Astrocyte (in vitro differentiated cells and primary cell): ENCODE data around the gene LUC7L3. TPM values are rescaled to one million over a fixed set of nuclear protein-coding genes. Genes with fewer than 3 reads are reported as not detected.
A peak's percentile ranks its signal among the peaks of the same experiment; 100 is the strongest.

Source experiments
- DNase-seq: peaks from one replicate; pipeline ENCODE4 v3.0.0-alpha.2; 2010; ENCODE audit warnings: low read depth
- FAIRE-seq: peaks from 2 replicates; lab custom pipeline; 2011; peaks lifted over from hg19 to GRCh38; lab: Jason Lieb, UNC
- H2AFZ ChIP-seq: 2 replicates; pipeline ENCODE4 v1.6.0; 2012; ENCODE audit warnings: low read depth, low read length, inconsistent platforms
- H3K27ac ChIP-seq: 2 replicates; pipeline ENCODE4 v1.5.1; 2011; ENCODE audit warnings: low read depth, low read length, inconsistent platforms
- H3K27me3 ChIP-seq: 2 replicates; pipeline ENCODE4 v1.6.0; 2011; ENCODE audit warnings: low read length, inconsistent platforms; ENCODE audit not compliant: insufficient read depth
- H3K36me3 ChIP-seq: 2 replicates; pipeline ENCODE4 v1.5.1; 2011; ENCODE audit warnings: low read length, inconsistent platforms; ENCODE audit not compliant: insufficient read depth
- H3K4me1 ChIP-seq: 2 replicates; pipeline ENCODE4 v1.5.1; 2011; ENCODE audit warnings: low read length, inconsistent platforms; ENCODE audit not compliant: insufficient read depth
- H3K4me2 ChIP-seq: 2 replicates; pipeline ENCODE4 v1.6.0; 2012; ENCODE audit warnings: low read length, inconsistent platforms
- H3K4me3 ChIP-seq: 2 replicates; pipeline ENCODE4 v1.5.1; 2011; ENCODE audit warnings: low read depth, mild to moderate bottlenecking, low read length, inconsistent platforms; ENCODE audit not compliant: insufficient read depth
- H3K79me2 ChIP-seq: 2 replicates; pipeline ENCODE4 v1.6.0; 2012; ENCODE audit warnings: mild to moderate bottlenecking, low read length, inconsistent platforms; ENCODE audit not compliant: insufficient read depth
- H3K9ac ChIP-seq: 2 replicates; pipeline ENCODE4 v1.6.0; 2012; ENCODE audit warnings: mild to moderate bottlenecking, low read length, inconsistent platforms
- H3K9me3 ChIP-seq: 2 replicates; pipeline ENCODE4 v1.5.1; 2012; ENCODE audit warnings: low read depth, mild to moderate bottlenecking, low read length, inconsistent platforms; ENCODE audit not compliant: insufficient read depth
- H4K20me1 ChIP-seq: 2 replicates; pipeline ENCODE4 v1.6.0; 2012; ENCODE audit warnings: low read length, inconsistent platforms; ENCODE audit not compliant: insufficient read depth
- H3K27ac Mint-ChIP-seq: one replicate; pipeline ENCODE4 v1.8.0; 2021; ENCODE audit warnings: mild to moderate bottlenecking, mixed read lengths; ENCODE audit not compliant: unreplicated experiment
- H3K27me3 Mint-ChIP-seq: one replicate; pipeline ENCODE4 v1.8.0; 2021; ENCODE audit warnings: low read depth, mixed read lengths; ENCODE audit not compliant: unreplicated experiment
- H3K36me3 Mint-ChIP-seq: one replicate; pipeline ENCODE4 v1.8.0; 2021; ENCODE audit warnings: low read depth, mixed read lengths; ENCODE audit not compliant: unreplicated experiment
- H3K4me1 Mint-ChIP-seq: one replicate; pipeline ENCODE4 v1.8.0; 2021; ENCODE audit warnings: low read depth, mixed read lengths; ENCODE audit not compliant: unreplicated experiment
- H3K4me3 Mint-ChIP-seq: one replicate; pipeline ENCODE4 v1.8.0; 2021; ENCODE audit warnings: mild to moderate bottlenecking, moderate library complexity, mixed read lengths; ENCODE audit not compliant: unreplicated experiment
- H3K9me3 Mint-ChIP-seq: one replicate; pipeline ENCODE4 v1.8.0; 2021; ENCODE audit warnings: mild to moderate bottlenecking, mixed read lengths; ENCODE audit not compliant: unreplicated experiment
- EZH2 ChIP-seq: IDR thresholded peaks from 2 replicates; pipeline ENCODE4 v1.6.1; 2012; ENCODE audit warnings: mild to moderate bottlenecking, low read length, inconsistent platforms; ENCODE audit not compliant: insufficient read depth
- total RNA-seq: library from RNA; stranded (reverse); gene quantifications from 2 replicates; pipeline ENCODE4 v1.2.1, GENCODE V29; 2021
- TF ChIP-seq, protein P1 (sequence below): IDR thresholded peaks from 2 replicates; pipeline ENCODE4 v1.5.1; 2011; ENCODE audit warnings: low read depth, mild to moderate bottlenecking, inconsistent platforms, low read length, moderate library complexity; ENCODE audit not compliant: insufficient read depth

LUC7L3 gene
- total RNA-seq, 1 donor from 2014 or later: 93.0 TPM

GRCh38 chr17:50693036-50693682 is 26.2 kb upstream of the LUC7L3 start:
- Histone ChIP-seq H3K9me3 (no peaks in the 10 kb centered on the region), H4K20me1 (peaks cover 3% of the 10 kb centered on the region), H3K79me2 (no peaks in the 10 kb centered on the region), H3K4me3 (no peak overlapping the region), H3K27me3 (no peaks in the 10 kb centered on the region), H3K36me3 (peaks cover 34% of the 10 kb centered on the region), H3K4me2 (no peak overlapping the region), H3K27ac (no peak overlapping the region), H3K4me1 (peaks cover 39% of the 10 kb centered on the region), H2AFZ (no peak overlapping the region), H3K9ac (no peak overlapping the region)
- Mint-ChIP-seq H3K9me3 (no peaks in the 10 kb centered on the region), H3K27me3 (no peaks in the 10 kb centered on the region), H3K4me1 (peaks cover 34% of the 10 kb centered on the region), H3K36me3 (peaks cover 7% of the 10 kb centered on the region), H3K27ac (peak overlapping the region; percentile 69), H3K4me3 (no peak overlapping the region)
- no peak for DNase-seq
- TF ChIP-seq, protein P1, sequence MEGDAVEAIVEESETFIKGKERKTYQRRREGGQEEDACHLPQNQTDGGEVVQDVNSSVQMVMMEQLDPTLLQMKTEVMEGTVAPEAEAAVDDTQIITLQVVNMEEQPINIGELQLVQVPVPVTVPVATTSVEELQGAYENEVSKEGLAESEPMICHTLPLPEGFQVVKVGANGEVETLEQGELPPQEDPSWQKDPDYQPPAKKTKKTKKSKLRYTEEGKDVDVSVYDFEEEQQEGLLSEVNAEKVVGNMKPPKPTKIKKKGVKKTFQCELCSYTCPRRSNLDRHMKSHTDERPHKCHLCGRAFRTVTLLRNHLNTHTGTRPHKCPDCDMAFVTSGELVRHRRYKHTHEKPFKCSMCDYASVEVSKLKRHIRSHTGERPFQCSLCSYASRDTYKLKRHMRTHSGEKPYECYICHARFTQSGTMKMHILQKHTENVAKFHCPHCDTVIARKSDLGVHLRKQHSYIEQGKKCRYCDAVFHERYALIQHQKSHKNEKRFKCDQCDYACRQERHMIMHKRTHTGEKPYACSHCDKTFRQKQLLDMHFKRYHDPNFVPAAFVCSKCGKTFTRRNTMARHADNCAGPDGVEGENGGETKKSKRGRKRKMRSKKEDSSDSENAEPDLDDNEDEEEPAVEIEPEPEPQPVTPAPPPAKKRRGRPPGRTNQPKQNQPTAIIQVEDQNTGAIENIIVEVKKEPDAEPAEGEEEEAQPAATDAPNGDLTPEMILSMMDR: no peak
- TF ChIP-seq EZH2: no peak
- FAIRE-seq: no peak

GRCh38 chr17:50696365-50696879 is 23.0 kb upstream of the LUC7L3 start:
- H3K9ac ChIP-seq: no peak overlapping the region
- no peak overlapping the region for H3K4me3 ChIP-seq
- Mint-ChIP-seq H3K36me3 (peaks cover 13% of the 10 kb centered on the region), H3K27ac (no peak overlapping the region), H3K27me3 (no peaks in the 10 kb centered on the region), H3K4me3 (no peak overlapping the region), H3K9me3 (no peaks in the 10 kb centered on the region), H3K4me1 (peaks cover 30% of the 10 kb centered on the region)
- H3K9me3 ChIP-seq: no peaks in the 10 kb centered on the region
- H3K4me2 ChIP-seq: no peak overlapping the region
- H3K36me3 ChIP-seq: peaks cover 43% of the 10 kb centered on the region
- peaks cover 14% of the 10 kb centered on the region for H4K20me1 ChIP-seq
- no peak overlapping the region for H3K27ac ChIP-seq
- FAIRE-seq (no peak), DNase-seq (no peak)
- H3K79me2 ChIP-seq: peaks cover 12% of the 10 kb centered on the region
- H2AFZ ChIP-seq: no peak overlapping the region
- H3K4me1 ChIP-seq: peaks cover 24% of the 10 kb centered on the region
- no peaks in the 10 kb centered on the region for H3K27me3 ChIP-seq
- TF ChIP-seq, protein P1: no peak

- peaks cover 23% of the 10 kb centered on the region for H3K4me1 Mint-ChIP-seq
- no peak overlapping the region for H3K4me3 Mint-ChIP-seq
Measured at GRCh38 chr17:50697062-50697461, 22.3 kb upstream of the LUC7L3 start.

More at GRCh38 chr17:50697062-50697461, 22.3 kb upstream of the LUC7L3 start:
- Histone ChIP-seq H3K27ac (no peak overlapping the region), H3K4me3 (no peak overlapping the region), H3K36me3 (peaks cover 43% of the 10 kb centered on the region), H3K9ac (no peak overlapping the region), H2AFZ (no peak overlapping the region), H3K9me3 (no peaks in the 10 kb centered on the region), H3K4me1 (peaks cover 21% of the 10 kb centered on the region), H3K79me2 (peaks cover 18% of the 10 kb centered on the region), H3K27me3 (no peaks in the 10 kb centered on the region), H3K4me2 (no peak overlapping the region), H4K20me1 (peaks cover 21% of the 10 kb centered on the region)
- Mint-ChIP-seq H3K27me3 (no peaks in the 10 kb centered on the region), H3K27ac (no peak overlapping the region), H3K9me3 (no peaks in the 10 kb centered on the region), H3K36me3 (peaks cover 13% of the 10 kb centered on the region)
- FAIRE-seq (no peak), DNase-seq (no peak)
- TF ChIP-seq, protein P1: no peak
